CD4-positive, alpha-beta T cell treated with Interleukin-21 for 1 hour (primary cell): ENCODE data around the gene EPHA6.
"Not testable (repeated sequence)": the region's sequence is repeated elsewhere in the genome, so short reads cannot be mapped to it uniquely, and the experiment has no call there.

ENCODE experiments used
- DNase-seq: peaks from one replicate; pipeline ENCODE4 v3.0.0-alpha.2; 2020

Gene EPHA6

DNA sequence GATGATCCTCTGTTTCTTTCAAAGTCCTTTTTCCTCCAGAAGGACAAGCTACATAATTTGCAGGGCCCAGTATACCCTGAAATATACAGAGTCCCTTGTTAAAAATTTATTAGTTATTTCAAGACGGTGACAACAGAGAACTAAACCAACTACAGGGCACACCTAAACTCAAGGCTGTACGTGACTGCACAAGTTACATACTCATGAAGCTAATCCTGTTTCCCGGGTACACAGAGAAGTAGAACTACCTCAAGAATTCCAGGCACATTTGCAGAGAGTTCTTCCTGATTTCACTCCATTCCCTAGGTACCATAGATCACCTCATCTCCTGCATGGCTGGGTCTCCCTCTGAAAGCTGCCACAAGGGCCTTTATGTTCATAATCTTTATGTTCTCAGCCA, 670.8 kb downstream of the EPHA6 start:
- DNase-seq, result no peak

- no peak for DNase-seq
Observed at GRCh38 chr3:97487587-97487986, 673.2 kb downstream of the EPHA6 start.

DNA sequence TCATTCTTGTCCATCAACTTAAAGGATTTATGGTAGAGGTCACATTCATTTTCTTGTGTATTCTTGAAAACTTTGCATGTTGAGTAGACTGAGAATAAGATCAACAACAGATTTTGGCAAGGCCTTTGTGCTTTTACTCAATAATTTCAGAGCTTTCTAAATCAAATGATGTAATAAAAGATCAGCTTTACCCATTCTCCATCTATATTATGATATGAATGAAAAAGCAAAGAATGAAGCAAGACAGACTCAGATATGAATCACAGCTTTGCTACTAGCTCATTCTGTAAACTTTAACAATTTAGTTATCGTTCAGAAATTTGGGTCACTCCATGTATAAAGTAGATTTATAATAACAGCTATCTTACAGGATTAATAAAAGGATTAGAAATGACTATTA, 674.3 kb downstream of the EPHA6 start:
- DNase-seq, result no peak

GRCh38 chr3:97495896-97496295, 681.5 kb downstream of the EPHA6 start:
- no peak for DNase-seq

DNA sequence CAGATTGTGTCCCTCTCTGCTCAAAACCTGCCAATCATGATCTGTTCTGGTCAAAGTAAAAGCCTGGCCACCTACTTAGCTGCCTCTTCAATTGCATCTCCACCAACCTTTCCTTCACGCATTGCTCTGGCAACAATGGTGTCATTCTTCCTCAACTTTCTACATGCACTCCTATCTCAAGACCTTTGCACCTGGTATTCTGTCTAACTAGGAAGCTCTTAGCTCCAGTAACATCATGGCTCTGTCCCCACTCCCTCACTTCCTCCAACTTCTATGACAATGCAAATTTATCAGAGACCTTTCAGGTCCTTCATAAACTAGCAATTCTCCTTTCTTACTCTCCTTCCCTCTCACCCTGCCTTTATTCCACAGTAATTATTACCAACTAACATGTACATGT, 682.7 kb downstream of the EPHA6 start:
- no peak for DNase-seq

- no peak for DNase-seq
Observed at GRCh38 chr3:97504463-97504862, 690.1 kb downstream of the EPHA6 start.

DNA sequence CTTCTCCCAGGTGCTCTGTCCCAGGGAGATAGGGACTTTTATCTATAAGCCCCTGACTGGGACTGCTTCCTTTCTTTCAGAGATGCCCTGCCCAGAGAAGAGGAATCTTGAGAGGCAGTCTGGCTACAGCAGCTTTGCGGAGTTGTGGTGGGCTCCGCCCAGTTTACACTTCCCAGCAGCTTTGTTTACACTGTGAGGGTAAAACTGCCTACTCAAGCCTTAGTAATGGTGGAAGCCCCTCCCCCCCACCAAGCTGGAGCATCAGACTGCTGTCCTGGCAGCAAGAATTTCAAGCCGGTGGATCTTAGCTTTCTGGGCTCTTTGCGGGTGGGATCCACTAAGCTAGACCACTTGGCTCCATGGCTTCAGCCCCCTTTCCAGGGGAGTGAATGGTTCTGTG, 696.4 kb downstream of the EPHA6 start:
- DNase-seq, result no peak

- DNase-seq, result no peak
Observed at GRCh38 chr3:97515076-97515475, 700.7 kb downstream of the EPHA6 start.

DNA sequence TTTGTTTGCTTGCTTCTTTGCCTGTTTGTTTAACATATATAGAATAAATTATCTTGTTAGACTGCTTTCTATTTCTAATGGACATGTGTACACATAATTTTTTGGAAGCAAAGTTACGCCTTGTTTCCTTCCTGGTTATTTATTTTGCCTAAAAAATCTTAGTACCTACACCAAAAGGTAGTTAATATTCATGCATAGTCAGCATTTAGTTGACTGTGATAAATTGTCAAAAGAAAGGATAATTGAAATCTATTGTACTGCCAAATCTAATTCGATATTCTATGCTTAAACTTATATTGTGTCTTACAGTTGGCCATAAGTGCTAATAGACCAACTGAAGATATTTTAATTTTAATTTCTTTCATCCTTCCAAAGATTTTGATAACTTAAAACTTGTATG, 716.3 kb downstream of the EPHA6 start:
- DNase-seq, result no peak

- not testable (repeated sequence) for DNase-seq
Observed at GRCh38 chr3:97547573-97547972, 733.2 kb downstream of the EPHA6 start.

DNA sequence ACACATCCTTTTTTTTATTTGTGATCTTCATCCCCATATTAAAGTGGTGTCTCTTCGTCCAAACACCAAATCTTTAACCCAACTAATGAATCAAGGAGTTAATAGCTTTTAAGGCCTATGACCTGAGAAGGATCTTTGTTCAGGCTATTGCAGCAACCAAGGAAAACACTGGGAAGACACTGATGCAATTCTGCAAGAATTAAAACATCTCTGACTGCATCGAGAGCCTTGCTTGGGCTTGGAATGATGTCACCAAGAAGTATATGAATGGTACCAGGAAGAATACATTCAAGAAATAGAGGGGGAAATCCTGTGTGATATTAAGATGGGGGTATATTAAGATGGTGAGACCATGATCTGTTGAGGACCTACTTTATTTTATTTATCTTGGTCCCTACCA, 736.0 kb downstream of the EPHA6 start:
- no peak for DNase-seq

DNA sequence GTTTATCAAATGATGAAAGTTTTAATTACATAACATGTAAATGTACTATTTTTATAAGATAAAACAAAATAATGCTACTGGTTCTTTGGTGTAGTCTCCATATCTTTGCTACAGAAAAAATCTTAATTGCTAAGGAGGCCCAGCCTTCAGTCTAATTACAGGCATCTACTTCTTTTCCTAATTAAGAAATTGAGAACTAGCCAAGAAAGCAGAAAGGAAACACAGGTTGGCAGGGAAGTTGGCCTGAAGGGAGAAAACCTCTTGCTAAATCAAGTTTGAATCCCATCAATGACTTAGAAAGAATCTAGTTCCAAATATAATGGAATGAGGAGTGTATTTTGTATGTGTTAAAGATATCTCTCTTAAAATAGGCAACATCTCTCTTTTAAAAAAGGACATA, 737.8 kb downstream of the EPHA6 start:
- DNase-seq, result no peak

DNA sequence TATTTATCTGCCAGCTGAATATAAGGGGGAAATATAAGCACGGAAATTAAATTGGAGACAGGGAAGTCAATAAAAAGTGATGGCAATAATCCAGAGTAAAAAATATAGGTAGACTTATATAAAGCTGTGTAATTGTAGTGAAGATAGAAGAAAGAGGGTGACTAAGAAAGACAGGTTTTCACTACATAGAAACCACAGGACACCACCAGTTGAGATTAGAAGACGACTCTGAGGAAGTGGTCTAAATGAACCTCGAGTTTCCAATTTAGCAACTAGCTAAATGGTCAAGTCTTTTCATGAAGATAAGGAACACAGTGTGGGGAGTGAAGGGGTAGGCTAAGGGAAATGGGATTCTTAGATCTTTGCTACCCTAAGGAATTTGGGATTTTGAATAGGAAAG, 761.3 kb downstream of the EPHA6 start:
- no peak for DNase-seq

- no peak for DNase-seq
Observed at GRCh38 chr3:97576221-97576620, 761.8 kb downstream of the EPHA6 start.

DNA sequence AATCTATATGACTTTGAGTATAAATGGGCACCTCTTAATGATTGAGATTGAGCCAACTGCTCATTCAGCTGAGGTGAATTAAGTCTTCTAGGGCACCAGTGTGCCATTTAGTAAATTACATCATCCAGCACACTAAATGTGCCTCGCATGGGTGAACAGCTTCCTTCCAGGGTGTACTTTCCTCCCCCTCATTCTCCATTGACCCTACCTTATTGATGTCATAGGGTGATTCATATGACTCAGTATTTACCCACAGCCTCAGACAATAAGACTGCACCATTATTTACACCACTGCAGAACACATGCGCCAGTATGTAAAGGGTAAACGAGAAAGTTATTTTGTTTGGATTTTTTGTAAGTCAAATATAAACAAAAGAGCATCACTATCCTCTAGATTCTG, 765.0 kb downstream of the EPHA6 start:
- DNase-seq, result no peak

GRCh38 chr3:97610626-97611025, 796.2 kb downstream of the EPHA6 start:
- no peak for DNase-seq

DNA sequence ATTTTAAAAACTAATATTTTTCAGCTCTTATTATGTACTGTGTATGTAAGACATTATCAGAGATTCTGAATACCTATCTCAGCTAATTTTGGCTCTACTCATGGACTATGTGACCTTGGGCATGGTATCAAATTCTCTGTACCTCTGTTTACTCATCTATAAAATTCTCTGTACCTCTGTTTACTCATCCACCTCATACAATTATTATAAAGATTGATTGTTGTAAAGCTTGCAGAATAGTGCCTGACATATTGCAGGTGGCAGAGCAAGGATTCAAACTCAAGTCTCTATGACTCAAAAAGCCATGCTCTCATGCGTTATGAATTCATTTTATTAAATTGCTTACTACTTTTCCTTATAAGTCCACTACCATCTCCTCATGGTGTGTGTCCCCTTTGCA, 798.2 kb downstream of the EPHA6 start:
- no peak for DNase-seq

GRCh38 chr3:97613139-97613538, 798.7 kb downstream of the EPHA6 start:
- no peak for DNase-seq

GRCh38 chr3:97620514-97620913, 806.1 kb downstream of the EPHA6 start:
- DNase-seq, result not testable (repeated sequence)

DNA sequence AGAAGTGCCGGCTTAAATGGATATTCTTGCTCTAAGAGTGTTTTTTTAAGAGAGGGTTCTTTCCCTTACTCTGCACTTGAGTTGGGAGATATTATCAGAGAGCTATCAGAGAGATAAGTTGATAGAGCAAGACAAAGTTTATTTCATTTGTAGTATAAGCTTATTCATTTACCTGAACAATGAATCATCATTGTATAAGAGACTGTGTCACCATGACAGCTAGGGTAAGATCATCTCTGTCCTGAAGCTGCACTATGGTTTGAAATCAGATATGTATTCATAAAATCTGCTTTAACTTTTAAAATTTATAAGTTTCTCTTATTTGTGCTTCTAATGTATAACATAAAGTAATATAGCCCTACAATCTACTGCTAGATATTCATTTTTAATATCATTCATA, 822.1 kb downstream of the EPHA6 start:
- no peak for DNase-seq

DNA sequence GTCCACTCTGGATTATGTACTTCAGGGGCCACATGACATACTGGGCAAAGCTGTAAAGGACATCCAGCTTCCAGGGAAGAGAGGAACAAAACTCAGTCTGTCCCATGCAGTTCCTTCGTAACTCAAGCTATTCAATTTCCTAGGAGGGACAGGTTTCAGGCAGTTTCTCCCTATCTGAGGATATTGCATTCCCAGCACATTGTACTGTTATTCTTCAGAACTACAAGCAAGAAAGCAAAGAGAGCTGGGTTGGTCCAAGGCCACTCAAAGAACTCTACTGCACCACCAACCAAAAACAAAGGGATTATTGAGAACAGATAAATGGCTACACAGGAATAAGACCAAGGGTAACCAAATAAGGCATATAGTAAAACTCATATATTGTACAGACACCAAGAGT, 832.5 kb downstream of the EPHA6 start:
- no peak for DNase-seq

DNA sequence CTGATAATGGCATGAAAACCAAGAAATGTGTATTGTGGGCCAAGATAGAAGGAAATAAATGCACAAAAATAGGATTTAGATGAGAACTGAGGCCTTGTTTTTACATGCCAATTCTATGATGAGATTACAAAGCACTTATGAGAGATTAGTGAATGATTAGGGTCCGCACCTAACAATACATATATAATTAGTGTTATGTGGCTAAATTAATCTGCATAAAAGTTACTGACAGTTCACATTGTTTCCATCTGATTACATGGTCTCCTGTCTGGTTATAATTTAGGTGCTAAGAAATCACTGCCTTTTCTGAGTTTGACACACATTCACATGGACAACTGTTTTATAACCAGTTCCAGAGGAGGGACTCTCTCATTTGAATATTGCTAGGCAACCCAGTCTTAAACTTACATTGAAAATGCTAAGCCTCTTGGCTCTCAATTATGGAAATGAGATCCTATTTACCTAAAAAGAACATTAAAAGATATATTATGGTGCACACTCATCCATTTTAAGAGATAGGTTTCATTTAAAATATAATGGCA, 833.1 kb downstream of the EPHA6 start:
- DNase-seq, result no peak

DNA sequence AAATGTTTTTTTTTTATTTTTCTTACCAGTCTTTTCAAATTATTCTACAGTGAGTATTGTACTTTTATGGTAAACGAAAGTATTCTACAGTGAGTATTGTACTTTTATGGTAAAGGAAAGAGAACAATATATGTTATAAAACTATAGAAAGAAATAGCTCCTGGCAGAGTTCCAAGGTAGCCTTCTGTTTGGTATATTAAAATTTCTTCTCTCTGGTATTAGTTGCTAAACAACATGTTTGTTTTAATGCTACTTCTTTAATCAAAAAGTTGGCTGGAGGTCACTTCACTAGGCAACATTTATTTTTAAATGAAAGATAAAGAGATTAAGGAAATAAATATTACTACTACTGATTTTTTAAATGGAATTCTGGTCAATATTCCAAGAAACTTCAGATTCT, 841.6 kb downstream of the EPHA6 start:
- DNase-seq, result no peak

DNA sequence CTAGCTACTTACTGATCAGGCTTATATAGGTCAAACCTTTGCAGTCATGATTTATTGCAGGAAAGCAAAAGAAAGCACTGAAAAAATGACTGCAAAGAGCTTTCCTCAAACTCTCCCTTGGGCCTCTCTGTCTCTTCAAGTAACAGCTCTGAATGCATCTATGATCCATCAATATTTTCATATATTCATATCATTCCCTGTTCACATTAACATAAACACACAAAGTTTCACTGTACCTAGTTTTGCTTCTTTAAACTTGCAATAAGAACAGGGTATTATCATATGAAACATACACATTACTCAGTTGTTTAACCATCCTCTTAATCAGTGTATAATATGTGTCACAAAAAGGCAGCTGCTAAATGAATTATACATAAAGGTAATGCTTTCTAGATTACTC, 842.2 kb downstream of the EPHA6 start:
- no peak for DNase-seq

DNA sequence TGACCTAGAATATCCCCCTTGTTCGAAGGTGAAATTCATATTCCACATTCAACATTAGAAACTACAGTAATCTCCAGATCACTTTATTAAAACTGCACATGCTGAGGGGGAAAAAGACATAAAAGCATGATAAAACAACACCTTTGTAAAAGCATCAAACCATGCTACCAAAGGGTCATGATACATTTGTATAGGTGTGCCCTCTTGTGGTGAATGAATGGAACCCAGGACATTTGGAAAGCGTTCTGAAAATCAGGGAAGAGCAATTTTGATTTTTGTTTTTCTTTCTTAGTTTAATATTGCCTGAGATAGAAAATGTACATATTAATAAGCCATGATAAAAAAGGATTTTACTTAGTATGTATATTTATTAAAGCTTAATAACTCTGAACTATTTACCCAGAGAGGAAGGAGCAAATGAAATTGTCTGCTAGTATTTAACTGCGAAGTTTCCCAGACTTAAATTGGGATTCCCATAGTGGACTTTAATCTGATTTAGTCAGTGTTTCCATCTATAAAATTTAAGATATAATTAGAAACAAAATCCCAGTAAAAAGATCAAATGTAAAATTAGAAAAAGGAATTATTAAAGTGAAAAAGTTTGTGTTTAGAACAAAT, 844.4 kb downstream of the EPHA6 start:
- DNase-seq, result no peak

GRCh38 chr3:97662264-97662663, 847.9 kb downstream of the EPHA6 start:
- DNase-seq, result no peak
